Iris pigment epithelial cell (primary cell): ENCODE results near the gene HINFP.
A peak's percentile ranks its signal among the peaks of the same experiment; 100 is the strongest.
"Not testable (repeated sequence)": the region's sequence is repeated elsewhere in the genome, so short reads cannot be mapped to it uniquely, and the experiment has no call there.

ENCODE experiments used
- DNase-seq: peaks from one replicate; pipeline ENCODE4 v3.0.0-alpha.2; 2011; ENCODE audit warnings: low read depth

Gene HINFP

GRCh38 chr11:119117004-119117706 is 4.2 kb upstream of the HINFP start:
- DNase-seq = no peak

- no peak for DNase-seq
Observed at GRCh38 chr11:119118227-119118626, 3.2 kb upstream of the HINFP start.

DNA sequence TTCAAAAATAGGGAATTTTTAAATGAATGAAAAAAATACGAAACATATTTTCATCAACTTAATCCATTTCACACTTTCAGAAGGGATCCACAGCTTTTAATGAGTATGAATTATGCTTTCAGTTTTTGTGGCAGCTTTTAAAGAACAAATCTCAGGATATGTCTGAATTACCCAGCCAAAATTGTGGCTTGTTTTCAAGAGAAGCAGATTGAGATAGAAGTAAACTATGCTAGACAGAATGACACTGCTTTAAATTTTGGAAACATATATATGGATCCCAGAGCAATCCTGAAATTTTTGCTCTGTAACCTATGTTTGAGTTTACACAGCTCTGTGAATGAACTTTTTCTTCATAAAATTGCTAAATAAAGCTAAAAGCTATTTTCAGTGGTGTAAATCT is 2.4 kb upstream of the HINFP start:
- DNase-seq = no peak

DNA sequence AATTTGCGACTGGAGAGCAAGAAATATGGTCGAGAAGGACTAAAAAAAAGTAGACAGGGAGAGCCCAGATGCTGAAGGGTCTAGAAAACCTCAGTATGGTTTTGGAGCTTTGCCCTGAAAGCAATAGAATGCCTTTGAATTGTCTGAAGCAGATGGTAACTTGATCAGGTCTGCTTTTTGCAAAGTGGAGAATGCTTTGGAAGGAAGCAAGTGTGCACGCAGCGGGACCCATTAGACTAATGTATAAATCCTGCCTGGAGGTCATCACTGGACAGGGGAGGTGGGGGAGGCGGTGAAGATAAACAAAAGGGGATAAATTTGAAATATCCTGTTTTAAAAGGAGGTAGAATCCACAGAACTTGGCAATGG is 757 bp upstream of the HINFP start:
- DNase-seq = peak; percentile 78

DNA sequence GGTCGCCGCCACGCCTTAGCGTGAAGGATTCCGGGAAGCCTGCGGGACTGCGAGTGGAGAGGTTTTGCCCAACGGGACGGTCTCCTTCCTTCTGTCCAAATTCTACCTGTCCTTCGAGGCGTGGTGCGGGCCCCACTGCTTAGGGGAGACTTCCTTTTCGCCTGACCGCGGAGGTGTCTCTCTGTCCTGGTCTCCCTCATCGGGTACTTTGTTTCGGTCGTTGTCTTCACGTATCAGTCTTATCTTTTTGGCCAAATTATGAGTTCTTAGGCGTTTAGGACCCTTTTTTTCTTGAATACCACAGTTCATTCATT is 388 bp downstream of the HINFP start:
- DNase-seq = no peak

DNA sequence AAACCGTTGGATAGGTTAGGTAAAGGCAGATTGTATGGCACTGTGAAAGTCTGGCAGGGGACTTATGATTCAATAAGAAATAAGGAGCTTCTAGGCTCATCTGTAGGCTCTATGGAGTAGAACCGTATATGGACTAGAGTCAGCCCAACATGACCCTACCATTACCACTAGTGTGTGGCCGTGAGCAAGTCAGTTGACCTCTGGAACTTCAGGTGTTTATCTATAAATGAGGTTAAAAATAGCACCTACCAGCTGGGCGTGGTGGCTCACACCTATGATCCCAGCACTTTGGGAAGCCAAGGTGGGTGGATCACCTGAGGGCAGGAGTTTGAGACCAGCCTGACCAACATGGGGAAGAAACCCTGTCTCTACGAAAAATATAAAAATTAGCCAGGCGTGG is 4.4 kb downstream of the HINFP start:
- no peak for DNase-seq

- no peak for DNase-seq
Observed at GRCh38 chr11:119126675-119127268, 5.4 kb downstream of the HINFP start.

DNA sequence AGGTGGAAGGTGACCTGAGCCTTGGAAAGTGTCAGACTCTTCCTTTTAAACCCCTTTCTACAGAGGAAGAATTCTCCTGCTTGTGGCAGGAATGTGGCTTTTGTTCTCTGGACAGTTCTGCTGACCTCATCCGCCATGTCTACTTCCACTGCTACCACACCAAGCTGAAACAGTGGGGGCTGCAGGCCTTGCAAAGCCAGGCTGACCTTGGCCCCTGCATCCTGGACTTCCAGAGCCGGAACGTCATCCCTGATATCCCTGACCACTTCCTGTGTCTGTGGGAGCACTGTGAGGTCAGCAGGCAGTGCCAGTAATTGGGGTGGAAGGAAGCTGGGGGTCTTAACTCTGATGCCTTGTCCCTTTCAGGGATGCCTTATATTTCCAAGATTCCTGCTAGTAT is 9.3 kb downstream of the HINFP start:
- DNase-seq = peak; percentile 41

DNA sequence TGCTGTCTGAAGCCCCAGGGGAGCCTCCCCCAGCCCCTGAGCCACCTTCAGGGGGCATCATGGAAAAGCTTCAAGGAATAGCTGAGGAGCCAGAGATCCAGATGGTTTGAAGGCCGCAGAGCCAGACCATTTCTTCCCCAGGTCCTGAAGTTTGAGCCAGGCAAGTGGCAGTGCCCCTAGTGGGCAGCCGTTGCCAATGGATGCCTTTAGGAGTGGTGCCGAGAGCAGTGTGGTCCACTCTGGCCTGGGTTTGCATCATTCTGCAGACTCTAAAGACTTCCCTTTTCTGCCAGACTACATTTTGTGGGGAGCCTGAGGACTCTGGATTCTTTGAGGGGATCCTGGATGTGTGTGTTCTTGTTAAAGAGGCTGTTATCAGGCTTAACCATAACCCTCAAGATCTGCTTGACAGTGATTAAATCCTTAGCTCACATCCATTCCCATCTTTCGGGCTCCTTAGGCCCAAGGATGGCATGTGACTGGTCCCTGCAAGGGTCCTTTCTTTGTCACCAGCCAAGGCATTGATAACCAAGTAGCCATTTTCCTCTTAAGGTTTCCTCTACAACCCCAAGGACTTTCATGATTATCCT is 13.1 kb downstream of the HINFP start:
- peak; percentile 16 for DNase-seq

DNA sequence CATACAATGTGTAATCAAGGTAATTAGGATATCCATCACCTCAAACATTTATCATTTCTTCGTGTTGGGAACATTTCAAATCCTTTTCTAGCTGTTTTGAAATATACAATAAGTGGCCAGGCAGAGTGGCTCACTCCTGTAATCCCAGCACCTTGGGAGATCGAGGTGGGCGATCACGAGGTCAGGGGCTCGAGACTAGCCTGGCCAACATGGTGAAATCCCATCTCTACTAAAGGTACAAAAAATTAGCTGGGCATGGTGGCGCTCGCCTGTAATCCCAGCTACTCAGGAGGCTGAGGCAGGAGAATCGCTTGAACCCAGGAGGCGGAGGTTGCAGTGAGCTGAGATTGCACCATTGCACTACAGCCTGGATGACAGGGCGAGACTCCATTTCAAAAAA is 17.9 kb downstream of the HINFP start:
- DNase-seq = not testable (repeated sequence)

DNA sequence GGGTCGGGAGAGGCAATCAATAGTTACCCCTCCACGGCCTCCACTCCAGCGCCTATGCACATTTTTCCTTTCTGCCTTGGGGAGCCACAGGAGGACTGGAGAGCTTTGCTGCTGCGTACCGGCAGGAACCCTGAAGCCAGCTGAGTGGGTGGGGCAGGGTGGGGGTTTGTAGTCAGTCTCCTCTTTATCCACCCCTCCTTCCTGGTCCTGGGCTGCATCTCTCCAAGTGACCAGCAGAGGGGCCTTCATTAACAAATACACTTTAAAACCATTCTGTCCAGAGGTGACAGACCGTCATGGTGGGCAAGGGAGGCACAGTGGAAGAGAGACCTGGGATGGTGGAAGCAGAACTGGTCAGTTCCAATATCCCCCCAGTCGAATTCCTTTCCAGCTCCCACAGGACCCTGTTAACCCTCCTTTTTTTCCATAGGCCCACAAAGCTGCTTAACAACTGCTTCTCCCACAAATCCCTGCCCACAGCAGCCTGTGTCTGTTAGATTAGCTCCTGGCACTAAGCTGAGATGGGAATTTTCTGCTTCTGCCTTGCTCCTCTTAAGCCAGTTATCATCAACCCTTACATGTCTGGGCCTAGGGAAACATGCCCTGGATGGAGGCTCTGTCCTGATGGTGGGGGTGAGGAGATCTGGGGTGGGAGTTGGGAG is 23.6 kb downstream of the HINFP start:
- DNase-seq = peak; percentile 70

DNA sequence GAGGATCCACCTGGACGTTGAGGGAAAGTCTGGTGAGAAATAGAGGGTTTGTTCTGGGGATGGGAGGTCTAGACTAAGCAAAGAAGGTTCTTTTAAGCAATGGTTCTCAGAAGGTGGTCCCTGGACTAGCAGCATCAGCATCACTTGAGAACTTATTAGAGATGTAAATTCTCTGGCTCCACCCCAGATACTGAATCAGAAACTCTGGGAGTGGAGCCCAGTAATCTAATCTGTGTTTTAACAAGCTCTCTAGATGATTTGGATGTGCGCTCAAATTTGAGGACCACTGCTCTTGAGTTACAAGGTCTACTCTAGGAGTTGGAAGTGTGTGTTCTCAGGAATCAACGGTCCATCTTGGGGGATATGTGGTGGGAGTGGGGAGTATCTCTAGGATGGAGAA is 24.2 kb downstream of the HINFP start:
- DNase-seq = no peak

GRCh38 chr11:119147604-119148333 is 26.4 kb downstream of the HINFP start:
- DNase-seq = no peak

DNA sequence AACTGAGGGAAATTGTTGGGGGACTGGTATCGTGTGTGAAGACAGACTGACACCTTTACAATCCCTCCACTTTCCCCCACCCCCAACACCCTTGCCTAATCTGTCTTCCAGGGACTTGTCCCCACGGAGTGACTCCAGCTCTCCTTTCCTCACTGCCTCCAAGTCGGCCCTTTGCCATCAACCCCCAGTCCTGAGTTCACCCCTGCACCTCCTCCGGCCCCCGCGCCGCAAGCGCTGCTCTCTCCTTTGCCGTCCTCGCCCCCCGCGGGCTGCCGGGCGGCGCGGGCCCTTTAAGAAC is 27.3 kb downstream of the HINFP start:
- DNase-seq = no peak

GRCh38 chr11:119149018-119149785 is 27.8 kb downstream of the HINFP start, which contains the start of gene ABCG4:
TSS of gene ABCG4 (plus strand) at chr11:119149052. CDS start at chr11:119149966, 914 bp downstream.
- no peak for DNase-seq

GRCh38 chr11:119149786-119150275 is 28.5 kb downstream of the HINFP start:
- DNase-seq = no peak

DNA sequence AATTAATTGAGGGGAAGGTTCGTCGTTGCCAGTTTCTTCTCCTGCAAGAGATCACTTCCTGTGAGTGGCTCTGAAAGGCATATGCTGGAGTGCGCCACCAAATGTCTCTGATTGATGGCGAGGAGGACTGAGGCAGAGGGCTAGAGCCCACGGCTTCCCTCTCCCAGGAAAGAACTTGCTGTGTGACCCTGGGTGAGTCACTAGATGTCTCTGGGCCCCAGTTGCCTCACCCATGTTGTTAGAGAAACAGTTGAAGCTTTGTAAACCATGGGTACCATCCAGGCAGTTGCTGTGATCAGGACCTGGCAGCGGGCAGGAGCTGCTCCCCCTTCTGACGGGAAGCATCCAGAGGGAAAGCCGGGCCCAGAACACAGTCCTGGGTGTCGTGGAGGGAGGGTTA is 30.7 kb downstream of the HINFP start:
- DNase-seq = no peak

GRCh38 chr11:119152604-119153003 is 31.2 kb downstream of the HINFP start:
- no peak for DNase-seq

DNA sequence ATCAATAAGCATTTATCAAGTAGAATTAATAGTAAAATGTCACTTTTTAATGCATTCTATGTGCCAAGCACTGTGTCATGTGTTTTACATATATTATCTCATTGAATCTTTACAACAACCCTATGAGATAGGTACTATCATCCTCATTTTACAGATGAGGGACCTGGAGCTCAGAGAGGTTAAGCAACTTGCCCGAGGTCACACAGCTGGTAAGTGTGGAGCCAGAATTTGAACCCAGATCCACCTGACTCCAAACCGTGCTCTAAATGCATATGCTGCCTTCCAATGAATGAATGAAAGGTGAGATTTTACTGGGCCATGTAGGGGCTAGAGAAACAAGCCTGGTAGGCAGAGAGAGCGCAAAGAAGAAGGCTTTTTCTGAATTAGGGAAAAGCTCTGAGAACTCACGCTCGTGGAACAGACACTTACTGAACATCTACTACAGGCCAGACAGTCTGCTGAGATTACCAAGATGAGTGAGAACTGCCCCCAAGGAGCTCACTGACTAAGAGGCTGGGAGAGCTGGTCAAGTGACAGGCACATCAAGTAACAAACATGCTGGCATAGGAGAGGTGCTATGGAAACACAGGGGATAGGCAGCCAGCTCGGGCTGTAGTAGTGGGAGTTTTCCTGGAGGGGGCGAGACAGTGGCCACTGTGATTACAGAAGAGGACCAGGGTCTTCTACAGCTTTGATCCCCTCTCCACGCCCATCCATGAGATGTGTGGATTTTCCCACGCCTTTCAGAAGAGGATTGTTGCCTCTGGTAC is 31.9 kb downstream of the HINFP start:
- no peak for DNase-seq

DNA sequence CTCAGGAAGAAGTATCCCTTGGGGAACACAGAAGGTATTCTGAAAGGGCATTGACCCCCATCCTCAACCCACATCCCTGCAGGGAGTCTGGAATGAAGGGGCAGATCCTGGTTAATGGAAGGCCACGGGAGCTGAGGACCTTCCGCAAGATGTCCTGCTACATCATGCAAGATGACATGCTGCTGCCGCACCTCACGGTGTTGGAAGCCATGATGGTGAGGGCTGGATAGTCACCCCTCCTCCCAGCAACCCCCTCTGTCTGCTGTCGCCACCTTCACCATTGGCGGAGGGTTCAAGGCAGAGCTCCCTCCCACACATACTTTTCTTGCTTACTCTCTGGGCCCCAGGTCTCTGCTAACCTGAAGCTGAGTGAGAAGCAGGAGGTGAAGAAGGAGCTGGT is 32.8 kb downstream of the HINFP start:
- no peak for DNase-seq
